IMR-90 (cell line): ENCODE results near the gene FAF2.

Experiments
- CEBPB ChIP-seq: IDR thresholded peaks from 2 replicates; pipeline ENCODE4 v1.6.1; 2012; ENCODE audit warnings: low read depth, low read length, improper control_type of control experiment
- CTCF ChIP-seq: conservative IDR thresholded peaks from 2 replicates; pipeline ENCODE4 v1.5.1; 2012; ENCODE audit warnings: mild to moderate bottlenecking, low read depth, low read length, improper control_type of control experiment
- POLR2A ChIP-seq: IDR thresholded peaks from 2 replicates; pipeline ENCODE4 v1.6.1; 2012; ENCODE audit warnings: mild to moderate bottlenecking, low read depth, low read length
- SMC3 ChIP-seq: fragments of 150-350 bp; IDR thresholded peaks from 2 replicates; pipeline ENCODE4 v1.6.1; 2016; ENCODE audit warnings: low read depth, mild to moderate bottlenecking, antibody characterized with exemption, low read length, moderate library complexity

- no peak for TF ChIP-seq CTCF
- no peak for TF ChIP-seq SMC3
- no peak for TF ChIP-seq CEBPB
- no peak for TF ChIP-seq POLR2A
Observed at GRCh38 chr5:176410486-176411180, 37.6 kb upstream of the FAF2 start.
